ENCODE measurements around the gene MGMT. TPM values are rescaled to one million over a fixed set of nuclear protein-coding genes. Genes with fewer than 3 reads are reported as not detected.

The MGMT gene
- total and polyA plus RNA-seq, 4 experiments from 2014 or later = 18.5 to 31.3 (median 24.4) TPM

- CTCF ChIA-PET (ENCODE audit: partially characterized antibody) = no interaction called here
- Histone ChIP-seq H3K9me3 (ENCODE audit: control insufficient read depth in 1 of 2, low read length in 2 of 2) (no peaks in the 10 kb centered on the region), H3K27me3 (ENCODE audit: insufficient read depth, low read length) (no peaks in the 10 kb centered on the region), H3K36me3 (ENCODE audit: insufficient read depth, low read length) (no peaks in the 10 kb centered on the region), H3K4me3 (ENCODE audit: low read length in 2 of 2) (no peak overlapping the region), H3K4me1 (ENCODE audit: insufficient read depth, low read length) (no peaks in the 10 kb centered on the region), H3K27ac (ENCODE audit: low read depth, low read length) (no peak overlapping the region)
- Mint-ChIP-seq H3K9me3 (peaks cover 0 to 13% (median 0%) of the 10 kb centered on the region in 8 donors), H3K27me3 (no peaks in the 10 kb centered on the region), H3K36me3 (peaks cover 32 to 56% of the 10 kb centered on the region in 2 donors), H3K27ac (no peak overlapping the region), H3K4me1 (peaks cover 0 to 9% (median 2%) of the 10 kb centered on the region in 4 donors), H3K4me3 (peak overlapping the region in 2 of 8 donors; percentile 17 to 26)
- DNase-seq = no peak
- POLR2A ChIA-PET (ENCODE audit: partially characterized antibody) = no interaction called here
- intact Hi-C loops (cut with micrococcal nuclease) = no loop called here
These were observed 237.9 kb downstream of the MGMT start for GRCh38 chr10:129704786-129705525.

- no peaks in the 10 kb centered on the region for H3K36me3 ChIP-seq (ENCODE audit: insufficient read depth, low read length)
- H3K27ac Mint-ChIP-seq = peak overlapping the region in 1 of 7 donors; percentile 57
- peaks cover 0 to 9% (median 2%) of the 10 kb centered on the region in 4 donors for H3K4me1 Mint-ChIP-seq
- no peak overlapping the region for H3K4me3 ChIP-seq (ENCODE audit: low read length in 2 of 2)
- POLR2A ChIA-PET (ENCODE audit: partially characterized antibody) = no interaction called here
- no peaks in the 10 kb centered on the region for H3K27me3 Mint-ChIP-seq
- H3K27me3 ChIP-seq (ENCODE audit: insufficient read depth, low read length) = no peaks in the 10 kb centered on the region
- no peaks in the 10 kb centered on the region for H3K9me3 ChIP-seq (ENCODE audit: control insufficient read depth in 1 of 2, low read length in 2 of 2)
- intact Hi-C loops (cut with micrococcal nuclease) = no loop called here
- H3K9me3 Mint-ChIP-seq = peaks cover 0 to 13% (median 0%) of the 10 kb centered on the region in 8 donors
- CTCF ChIA-PET (ENCODE audit: partially characterized antibody) = no interaction called here
- no peak for DNase-seq
- H3K27ac ChIP-seq (ENCODE audit: low read depth, low read length) = no peak overlapping the region
- H3K4me3 Mint-ChIP-seq = no peak overlapping the region
- peaks cover 36 to 57% of the 10 kb centered on the region in 2 donors for H3K36me3 Mint-ChIP-seq
- no peaks in the 10 kb centered on the region for H3K4me1 ChIP-seq (ENCODE audit: insufficient read depth, low read length)
These were observed 238.6 kb downstream of the MGMT start for GRCh38 chr10:129705676-129706075.

GRCh38 chr10:129706081-129706480 lies 239.0 kb downstream of the MGMT start:
- Mint-ChIP-seq H3K27ac (peak overlapping the region in 1 of 7 donors; percentile 57), H3K4me3 (no peak overlapping the region), H3K4me1 (peaks cover 0 to 9% (median 2%) of the 10 kb centered on the region in 4 donors), H3K27me3 (no peaks in the 10 kb centered on the region), H3K36me3 (peaks cover 41 to 57% of the 10 kb centered on the region in 2 donors), H3K9me3 (peaks cover 0 to 13% (median 0%) of the 10 kb centered on the region in 8 donors)
- H3K36me3 ChIP-seq (ENCODE audit: insufficient read depth, low read length) = no peaks in the 10 kb centered on the region
- no peak for DNase-seq
- H3K27ac ChIP-seq (ENCODE audit: low read depth, low read length) = no peak overlapping the region
- intact Hi-C loops (cut with micrococcal nuclease) = no loop called here
- POLR2A ChIA-PET (ENCODE audit: partially characterized antibody) = no interaction called here
- CTCF ChIA-PET (ENCODE audit: partially characterized antibody) = no interaction called here
- no peak overlapping the region for H3K4me3 ChIP-seq (ENCODE audit: low read length in 2 of 2)
- no peaks in the 10 kb centered on the region for H3K4me1 ChIP-seq (ENCODE audit: insufficient read depth, low read length)
- no peaks in the 10 kb centered on the region for H3K27me3 ChIP-seq (ENCODE audit: insufficient read depth, low read length)
- no peaks in the 10 kb centered on the region for H3K9me3 ChIP-seq (ENCODE audit: control insufficient read depth in 1 of 2, low read length in 2 of 2)

GRCh38 chr10:129706523-129706922 lies 239.5 kb downstream of the MGMT start:
- Mint-ChIP-seq H3K27me3 (no peaks in the 10 kb centered on the region), H3K36me3 (peaks cover 45 to 56% of the 10 kb centered on the region in 2 donors), H3K9me3 (peaks cover 0 to 13% (median 0%) of the 10 kb centered on the region in 8 donors), H3K27ac (no peak overlapping the region), H3K4me3 (no peak overlapping the region), H3K4me1 (peaks cover 0 to 9% (median 2%) of the 10 kb centered on the region in 4 donors)
- Histone ChIP-seq H3K9me3 (ENCODE audit: control insufficient read depth in 1 of 2, low read length in 2 of 2) (no peaks in the 10 kb centered on the region), H3K4me3 (ENCODE audit: low read length in 2 of 2) (no peak overlapping the region), H3K4me1 (ENCODE audit: insufficient read depth, low read length) (no peaks in the 10 kb centered on the region), H3K36me3 (ENCODE audit: insufficient read depth, low read length) (no peaks in the 10 kb centered on the region), H3K27me3 (ENCODE audit: insufficient read depth, low read length) (no peaks in the 10 kb centered on the region), H3K27ac (ENCODE audit: low read depth, low read length) (no peak overlapping the region)
- intact Hi-C loops (cut with micrococcal nuclease) = no loop called here
- DNase-seq = no peak
- ChIA-PET POLR2A (ENCODE audit: partially characterized antibody) (no interaction called here), CTCF (ENCODE audit: partially characterized antibody) (no interaction called here)

GRCh38 chr10:129707406-129708388 lies 240.7 kb downstream of the MGMT start:
- Mint-ChIP-seq H3K4me3 (no peak overlapping the region), H3K36me3 (peaks cover 50 to 65% of the 10 kb centered on the region in 2 donors), H3K4me1 (peaks cover 0 to 5% (median 2%) of the 10 kb centered on the region in 4 donors), H3K27ac (no peak overlapping the region), H3K27me3 (no peaks in the 10 kb centered on the region), H3K9me3 (peaks cover 0 to 10% (median 0%) of the 10 kb centered on the region in 8 donors)
- Histone ChIP-seq H3K27ac (ENCODE audit: low read depth, low read length) (no peak overlapping the region), H3K27me3 (ENCODE audit: insufficient read depth, low read length) (no peaks in the 10 kb centered on the region), H3K4me1 (ENCODE audit: insufficient read depth, low read length) (no peaks in the 10 kb centered on the region), H3K4me3 (ENCODE audit: low read length in 2 of 2) (no peak overlapping the region), H3K36me3 (ENCODE audit: insufficient read depth, low read length) (no peaks in the 10 kb centered on the region), H3K9me3 (ENCODE audit: control insufficient read depth in 1 of 2, low read length in 2 of 2) (no peaks in the 10 kb centered on the region)
- CTCF ChIA-PET (ENCODE audit: partially characterized antibody) = interaction anchor here (1.4 kb wide), 1 partner anchor 10 kb away, joined by 3 read pairs; no protein-coding TSS in a partner anchor
- intact Hi-C loops (cut with micrococcal nuclease) = no loop called here
- DNase-seq = no peak
- POLR2A ChIA-PET (ENCODE audit: partially characterized antibody) = no interaction called here

- ChIA-PET CTCF (ENCODE audit: partially characterized antibody) (interaction anchor here (1.4 kb wide), 1 partner anchor 9 kb away, joined by 3 read pairs; no protein-coding TSS in a partner anchor), POLR2A (ENCODE audit: partially characterized antibody) (no interaction called here)
- H3K27me3 ChIP-seq (ENCODE audit: insufficient read depth, low read length) = no peaks in the 10 kb centered on the region
- no peaks in the 10 kb centered on the region for H3K9me3 ChIP-seq (ENCODE audit: control insufficient read depth in 1 of 2, low read length in 2 of 2)
- H3K4me3 Mint-ChIP-seq = no peak overlapping the region
- peaks cover 59 to 73% of the 10 kb centered on the region in 2 donors for H3K36me3 Mint-ChIP-seq
- peaks cover 0 to 7% (median 0%) of the 10 kb centered on the region in 8 donors for H3K9me3 Mint-ChIP-seq
- no peaks in the 10 kb centered on the region for H3K4me1 Mint-ChIP-seq
- DNase-seq = no peak
- no peaks in the 10 kb centered on the region for H3K27me3 Mint-ChIP-seq
- H3K36me3 ChIP-seq (ENCODE audit: insufficient read depth, low read length) = no peaks in the 10 kb centered on the region
- H3K27ac Mint-ChIP-seq = peak overlapping the region in 2 of 7 donors; percentile 13 to 56
- H3K4me1 ChIP-seq (ENCODE audit: insufficient read depth, low read length) = no peaks in the 10 kb centered on the region
- no peak overlapping the region for H3K27ac ChIP-seq (ENCODE audit: low read depth, low read length)
- intact Hi-C loops (cut with micrococcal nuclease) = no loop called here
- H3K4me3 ChIP-seq (ENCODE audit: low read length in 2 of 2) = no peak overlapping the region
These were observed 242.1 kb downstream of the MGMT start for GRCh38 chr10:129709101-129709500.

Measured in CD4-positive, alpha-beta memory T cell (primary cell).